OCI-M2 (cell line): ENCODE data around the gene PLXND1.
A peak's percentile ranks its signal among the peaks of the same experiment; 100 is the strongest.

Source experiments
- DNase-seq: peaks from one replicate; lab custom pipeline; 2025; ENCODE audit not compliant: unreplicated experiment; lab: John Stamatoyannopoulos, UW

Gene PLXND1

DNA sequence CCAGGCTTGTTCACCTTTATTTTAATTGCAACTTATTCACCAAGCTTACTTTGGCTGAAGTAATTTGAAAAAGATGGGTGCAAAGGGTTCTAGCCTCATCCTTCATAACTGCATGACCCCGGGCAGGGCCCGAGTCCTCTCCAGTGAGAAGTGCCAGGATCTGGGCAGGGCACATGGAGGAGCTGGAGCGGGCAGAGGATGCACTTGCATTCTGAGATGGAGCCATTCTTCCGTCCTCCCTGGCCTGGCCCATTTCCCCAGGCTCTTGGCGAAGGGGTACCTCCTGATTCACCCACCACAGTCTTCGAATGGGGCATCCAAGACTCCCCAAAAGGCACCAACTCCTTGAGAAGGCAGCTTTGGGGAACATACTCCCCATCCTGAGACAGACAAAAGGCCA is 22.5 kb upstream of the PLXND1 start:
- DNase-seq = no peak

DNA sequence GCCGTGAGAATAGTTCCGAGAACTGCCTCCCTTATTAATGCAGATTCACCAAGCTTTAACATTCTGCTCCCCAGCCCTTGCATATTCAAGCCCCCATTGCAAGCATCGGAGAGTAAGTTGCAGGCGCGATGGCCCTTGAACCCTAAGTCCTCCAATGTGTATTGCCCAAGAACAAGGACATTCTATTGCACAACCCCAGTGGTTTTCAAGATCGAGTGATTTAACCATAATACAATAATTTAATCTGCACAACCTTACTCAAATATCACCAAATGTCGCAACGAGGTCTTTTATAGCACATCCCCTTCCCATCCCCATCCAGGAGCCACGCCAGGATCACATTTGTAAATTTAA is 21.7 kb upstream of the PLXND1 start:
- no peak for DNase-seq

- DNase-seq = peak; percentile 47
Observed at GRCh38 chr3:129627350-129628168, 21.1 kb upstream of the PLXND1 start.

- peak; percentile 46 for DNase-seq
Observed at GRCh38 chr3:129626744-129627349, 20.4 kb upstream of the PLXND1 start.

GRCh38 chr3:129625072-129625874 is 18.8 kb upstream of the PLXND1 start:
- no peak for DNase-seq

GRCh38 chr3:129624347-129625071 is 18.0 kb upstream of the PLXND1 start:
- DNase-seq = no peak

- no peak for DNase-seq
Observed at GRCh38 chr3:129623447-129624118, 17.1 kb upstream of the PLXND1 start.

- DNase-seq = no peak
Observed at GRCh38 chr3:129622933-129623332, 16.5 kb upstream of the PLXND1 start.

DNA sequence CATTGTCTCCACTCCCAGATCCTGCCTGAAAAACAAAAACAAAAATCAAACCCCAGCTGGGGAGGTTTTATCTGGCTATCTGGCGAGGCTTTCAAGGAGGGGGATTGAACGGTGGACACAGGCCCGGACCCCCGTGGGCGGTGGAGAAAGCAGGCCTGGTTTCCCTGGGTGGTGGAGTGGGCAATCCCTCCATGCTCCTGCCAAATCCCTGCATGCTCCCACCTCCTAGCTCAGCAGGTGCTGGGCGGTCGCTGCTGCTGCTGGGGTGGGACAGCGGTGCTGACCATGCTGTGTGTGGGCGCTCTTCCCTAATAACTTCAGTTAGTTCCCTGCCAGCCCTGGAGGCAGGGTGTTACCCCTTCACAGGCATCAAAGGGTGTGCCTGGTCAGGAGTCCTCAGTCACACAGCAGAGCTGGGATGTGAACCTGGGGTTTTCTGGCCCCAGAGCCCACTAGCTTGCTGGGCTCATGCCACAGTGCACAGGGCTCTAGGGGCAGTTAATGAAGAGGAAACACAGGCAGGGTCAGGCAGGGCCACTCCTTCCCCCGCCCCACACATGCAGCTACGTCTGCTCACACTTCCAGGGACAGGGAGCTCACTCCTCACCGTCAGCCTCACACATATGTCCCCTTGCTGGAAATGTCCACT is 15.9 kb upstream of the PLXND1 start:
- no peak for DNase-seq

DNA sequence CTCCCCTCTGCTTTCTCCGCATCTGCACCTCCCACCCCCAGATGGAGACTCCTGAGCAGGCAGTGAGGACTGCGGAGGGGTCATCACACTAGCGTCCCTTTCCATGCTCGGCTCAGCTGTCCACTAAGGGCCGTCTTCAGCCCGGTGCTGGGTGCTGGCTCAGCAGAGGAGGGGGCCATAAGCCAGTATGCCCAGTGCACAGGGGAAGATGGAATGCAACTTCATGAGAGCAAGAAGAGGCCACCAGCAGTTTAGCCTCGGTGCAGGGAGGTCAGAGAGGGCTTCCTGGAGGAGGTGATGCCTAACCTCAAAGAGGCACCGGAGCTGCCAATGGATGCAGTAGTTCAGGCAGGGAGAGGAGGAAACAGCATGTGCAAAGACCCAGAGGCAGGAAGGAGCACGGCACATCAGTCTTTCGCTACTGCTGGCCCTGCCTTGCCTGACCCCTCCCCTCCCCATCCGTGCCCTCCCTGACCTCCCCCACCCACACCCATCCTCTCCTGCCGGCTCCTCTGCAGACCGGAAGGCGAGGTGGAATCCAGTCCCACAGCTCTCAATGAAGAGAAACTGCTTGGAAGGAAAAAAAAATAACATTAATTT is 15.2 kb upstream of the PLXND1 start:
- DNase-seq = no peak

DNA sequence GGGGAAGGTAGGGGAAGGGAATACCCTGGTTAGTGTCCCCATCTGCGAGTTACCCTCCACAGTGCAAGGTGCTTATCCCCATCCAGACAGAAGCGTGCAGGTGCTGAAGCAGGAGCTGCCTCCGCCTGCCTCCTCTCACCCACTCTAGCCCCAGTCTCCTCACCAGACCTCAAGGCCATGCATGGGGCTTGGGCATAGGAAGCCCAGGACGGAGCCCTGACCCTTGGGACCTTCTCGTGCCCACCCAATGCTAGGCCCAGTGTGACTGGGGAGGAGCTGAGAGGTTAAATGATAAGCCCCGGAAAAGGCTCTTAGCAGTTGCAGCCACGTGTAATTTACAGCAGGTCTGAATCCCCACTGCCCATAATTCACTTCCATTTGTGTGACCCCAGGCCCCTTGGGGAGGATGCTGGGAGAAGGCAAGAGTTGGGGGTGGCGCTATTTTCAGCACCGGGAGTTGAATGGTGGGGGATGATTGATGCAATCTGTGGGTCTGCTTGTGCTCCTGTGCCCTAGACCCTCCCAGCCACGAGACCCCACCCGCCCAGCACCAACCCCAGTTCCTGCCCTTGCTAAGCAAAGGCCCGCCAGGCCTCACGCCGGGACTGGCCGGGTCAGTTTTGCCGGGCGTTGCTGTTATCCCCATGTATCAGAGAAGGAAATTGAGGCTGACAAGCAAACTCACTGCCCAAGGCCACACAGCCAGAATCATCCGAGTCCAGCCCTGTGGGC is 14.5 kb upstream of the PLXND1 start:
- DNase-seq = no peak

GRCh38 chr3:129619726-129620162 is 13.3 kb upstream of the PLXND1 start:
- DNase-seq = no peak

DNA sequence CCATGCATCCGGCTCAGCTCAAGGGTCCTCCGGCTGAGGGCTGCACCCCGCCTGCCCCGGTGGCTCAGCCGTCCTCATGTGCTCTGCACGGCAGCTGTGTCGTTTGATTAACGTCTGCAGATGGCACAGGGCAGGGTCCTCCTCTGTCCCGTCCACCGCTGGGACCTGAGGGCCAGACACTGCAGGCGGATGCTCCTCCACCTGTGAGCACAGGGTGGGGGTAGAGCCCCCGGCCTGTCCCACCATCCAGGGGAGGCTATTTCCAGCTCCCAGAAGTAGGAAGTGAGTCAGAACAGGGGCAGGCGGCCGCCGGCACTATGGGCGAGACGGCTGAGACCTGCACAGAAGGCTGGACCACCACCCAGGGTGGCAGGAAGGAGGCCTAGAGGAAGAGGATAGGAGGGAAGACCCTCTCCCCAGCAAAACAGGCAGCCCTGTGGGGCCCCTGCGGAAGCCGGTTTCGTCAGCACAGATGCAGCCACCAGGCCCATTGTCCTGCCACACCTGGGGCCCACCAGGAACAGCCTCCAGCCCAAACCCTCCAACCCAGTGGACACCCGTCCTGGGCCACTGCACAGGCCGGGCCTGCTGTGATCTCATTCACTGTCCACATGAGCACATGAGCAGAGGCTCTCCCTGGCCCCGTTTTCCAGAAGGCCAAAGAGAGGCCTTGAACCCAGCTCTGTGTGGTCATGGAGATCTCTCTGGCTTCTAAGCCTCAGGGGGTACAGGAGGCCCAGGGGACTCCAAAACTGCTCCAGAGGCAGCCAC is 12.6 kb upstream of the PLXND1 start:
- no peak for DNase-seq

- no peak for DNase-seq
Observed at GRCh38 chr3:129618186-129618820, 11.8 kb upstream of the PLXND1 start.

GRCh38 chr3:129617381-129618185 is 11.1 kb upstream of the PLXND1 start:
- DNase-seq = no peak

DNA sequence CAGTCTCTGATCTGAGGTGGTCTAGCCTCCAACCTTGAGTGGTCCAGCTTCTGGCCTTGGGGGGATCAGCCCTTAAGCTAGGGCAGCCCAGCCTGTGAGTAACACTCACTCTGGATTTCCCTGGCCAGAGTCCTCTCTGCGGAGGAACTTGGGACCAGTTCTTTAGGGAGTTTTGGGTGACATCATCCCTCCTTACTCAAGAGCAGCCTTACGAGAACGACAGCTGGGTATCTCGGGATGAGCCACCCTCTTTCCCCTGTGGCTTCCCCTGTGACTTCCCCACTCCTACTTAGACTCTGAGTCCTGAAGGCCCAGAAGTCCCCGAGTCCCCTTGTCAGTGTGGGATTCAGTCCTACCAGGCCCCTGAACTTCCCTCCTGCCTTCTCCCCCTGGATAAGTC is 10.2 kb upstream of the PLXND1 start:
- DNase-seq = no peak

- DNase-seq = no peak
Observed at GRCh38 chr3:129616291-129616690, 9.8 kb upstream of the PLXND1 start.
